AG09309 (cell line): ENCODE data around the gene LPIN1.
"Not testable (repeated sequence)": the region's sequence is repeated elsewhere in the genome, so short reads cannot be mapped to it uniquely, and the experiment has no call there.

ENCODE experiments used
- DNase-seq: peaks from one replicate; pipeline ENCODE4 v3.0.0-alpha.2; 2010; ENCODE audit warnings: low read depth
- H3K4me3 ChIP-seq: 2 replicates; pipeline ENCODE4 v1.5.1; 2011; ENCODE audit warnings: mild to moderate bottlenecking, low read depth, low read length, moderate library complexity; ENCODE audit not compliant: control insufficient read depth
- TF ChIP-seq, protein P1 (sequence below): IDR thresholded peaks from 2 replicates; pipeline ENCODE4 v1.5.1; 2011; ENCODE audit warnings: mild to moderate bottlenecking, low read depth, low read length, inconsistent platforms; ENCODE audit not compliant: insufficient read depth, control insufficient read depth; ENCODE audit errors: missing control alignments

The LPIN1 gene

DNA sequence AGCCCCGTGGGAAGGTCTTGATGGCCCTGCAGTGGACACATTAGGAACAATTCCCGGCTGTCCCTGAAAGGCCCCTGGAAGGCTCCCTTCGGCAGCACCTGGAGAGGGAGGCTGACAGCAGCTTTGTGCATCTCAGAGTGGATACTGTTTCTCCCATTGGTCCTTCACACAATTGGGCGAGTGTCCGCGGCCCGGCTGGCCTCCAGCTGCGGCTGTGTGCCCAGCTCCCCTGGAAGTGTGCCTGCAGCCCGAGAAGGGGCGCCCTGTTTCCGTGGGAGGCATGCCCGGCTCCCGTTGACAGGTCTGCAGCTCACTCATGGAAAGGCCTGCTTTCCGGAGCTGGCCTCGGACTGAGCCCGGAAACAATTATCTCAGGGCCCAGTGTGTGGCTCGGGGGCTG is 103.7 kb downstream of the LPIN1 start:
- no peak overlapping the region for H3K4me3 ChIP-seq
- DNase-seq, result no peak

DNA sequence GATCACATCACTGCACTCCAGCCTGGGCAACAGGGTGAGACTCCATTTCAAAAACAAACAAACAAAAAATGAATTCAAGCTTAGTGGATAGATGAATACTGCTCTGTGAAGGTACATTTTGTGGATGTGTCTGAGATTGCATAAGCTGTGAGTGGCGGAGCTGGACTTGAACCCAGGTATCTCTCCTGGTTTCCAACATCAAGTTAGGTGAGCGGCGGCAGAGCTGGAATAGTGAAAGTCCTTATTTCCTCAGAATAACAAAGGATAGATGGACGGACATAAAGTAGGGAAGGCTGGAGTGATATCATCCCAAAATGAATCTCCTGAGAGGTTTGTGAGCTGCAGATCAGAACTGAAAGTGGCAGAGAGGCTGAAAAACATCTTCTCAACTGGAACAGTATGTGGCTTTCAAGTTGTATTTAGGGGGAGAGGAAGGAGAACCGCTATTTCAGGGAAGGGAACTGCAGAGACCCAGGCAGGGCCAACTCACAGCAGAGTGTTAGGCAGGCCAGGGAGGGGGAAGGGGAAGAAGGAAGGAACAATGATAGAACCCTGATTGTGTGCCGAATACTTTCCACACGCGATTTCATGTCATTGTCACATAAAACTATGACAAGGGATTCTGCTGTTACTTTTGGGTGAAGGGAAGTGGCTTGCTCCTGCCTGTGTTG is 106.2 kb downstream of the LPIN1 start:
- H3K4me3 ChIP-seq, result no peak overlapping the region
- no peak for DNase-seq
- TF ChIP-seq, protein P1, sequence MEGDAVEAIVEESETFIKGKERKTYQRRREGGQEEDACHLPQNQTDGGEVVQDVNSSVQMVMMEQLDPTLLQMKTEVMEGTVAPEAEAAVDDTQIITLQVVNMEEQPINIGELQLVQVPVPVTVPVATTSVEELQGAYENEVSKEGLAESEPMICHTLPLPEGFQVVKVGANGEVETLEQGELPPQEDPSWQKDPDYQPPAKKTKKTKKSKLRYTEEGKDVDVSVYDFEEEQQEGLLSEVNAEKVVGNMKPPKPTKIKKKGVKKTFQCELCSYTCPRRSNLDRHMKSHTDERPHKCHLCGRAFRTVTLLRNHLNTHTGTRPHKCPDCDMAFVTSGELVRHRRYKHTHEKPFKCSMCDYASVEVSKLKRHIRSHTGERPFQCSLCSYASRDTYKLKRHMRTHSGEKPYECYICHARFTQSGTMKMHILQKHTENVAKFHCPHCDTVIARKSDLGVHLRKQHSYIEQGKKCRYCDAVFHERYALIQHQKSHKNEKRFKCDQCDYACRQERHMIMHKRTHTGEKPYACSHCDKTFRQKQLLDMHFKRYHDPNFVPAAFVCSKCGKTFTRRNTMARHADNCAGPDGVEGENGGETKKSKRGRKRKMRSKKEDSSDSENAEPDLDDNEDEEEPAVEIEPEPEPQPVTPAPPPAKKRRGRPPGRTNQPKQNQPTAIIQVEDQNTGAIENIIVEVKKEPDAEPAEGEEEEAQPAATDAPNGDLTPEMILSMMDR, result no peak

More for the DNA sequence above, 103.7 kb downstream of the LPIN1 start:
- TF ChIP-seq, protein P1, result no peak

DNA sequence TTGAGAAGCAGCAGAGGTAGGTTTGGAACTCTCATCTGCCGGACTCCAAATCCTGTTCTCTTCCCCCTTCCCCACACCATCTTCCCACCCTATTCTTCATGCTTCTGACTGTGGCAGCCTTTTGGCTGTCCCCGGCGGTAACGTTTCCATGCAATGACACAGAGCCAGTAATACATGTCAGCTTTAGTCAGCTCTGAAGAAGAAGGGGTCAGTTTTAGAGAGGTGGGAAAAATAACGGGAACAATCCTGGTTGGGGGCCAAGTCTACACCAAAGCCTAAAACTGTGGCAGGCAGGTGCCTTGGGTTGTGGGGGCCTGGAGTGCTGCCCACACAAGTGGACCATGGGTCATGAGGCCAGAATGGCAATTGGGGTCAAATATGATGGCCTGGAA is 106.8 kb downstream of the LPIN1 start:
- no peak for DNase-seq
- TF ChIP-seq, protein P1, result no peak
- no peak overlapping the region for H3K4me3 ChIP-seq

DNA sequence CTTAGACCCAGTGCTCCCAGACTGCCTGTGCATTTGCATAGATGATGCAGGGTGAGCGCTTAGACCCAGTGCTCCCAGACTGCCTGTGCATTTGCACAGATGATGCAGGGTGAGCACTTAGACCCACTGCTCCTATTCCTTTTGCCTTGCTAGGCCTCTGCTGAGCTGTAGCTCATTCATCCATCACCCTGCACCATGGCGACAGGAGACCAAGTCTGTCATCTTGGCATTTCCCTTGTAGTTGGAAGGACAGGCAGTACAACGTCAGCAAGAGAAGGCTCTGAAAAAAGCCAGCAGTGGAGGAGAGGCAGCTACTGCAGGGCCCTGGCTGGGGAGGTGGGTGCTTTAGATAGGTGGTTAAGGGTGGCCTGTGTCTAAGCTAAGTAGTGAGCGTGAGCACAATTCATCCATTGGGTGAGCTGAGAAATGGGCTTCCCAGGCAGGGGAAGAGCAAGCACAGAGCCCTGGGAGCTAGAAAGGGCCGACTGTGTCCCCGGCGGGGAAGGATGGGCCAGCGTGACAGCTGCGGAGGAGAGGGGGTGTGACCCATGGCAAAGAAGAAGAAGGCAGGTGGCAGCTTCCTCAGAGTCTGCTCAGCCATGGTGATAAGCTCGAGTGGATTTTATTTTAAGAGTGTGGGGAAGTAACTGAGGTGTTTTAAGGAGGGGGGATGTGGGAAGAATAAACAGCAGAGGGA is 108.8 kb downstream of the LPIN1 start:
- TF ChIP-seq, protein P1, result no peak
- no peak for DNase-seq
- no peak overlapping the region for H3K4me3 ChIP-seq

DNA sequence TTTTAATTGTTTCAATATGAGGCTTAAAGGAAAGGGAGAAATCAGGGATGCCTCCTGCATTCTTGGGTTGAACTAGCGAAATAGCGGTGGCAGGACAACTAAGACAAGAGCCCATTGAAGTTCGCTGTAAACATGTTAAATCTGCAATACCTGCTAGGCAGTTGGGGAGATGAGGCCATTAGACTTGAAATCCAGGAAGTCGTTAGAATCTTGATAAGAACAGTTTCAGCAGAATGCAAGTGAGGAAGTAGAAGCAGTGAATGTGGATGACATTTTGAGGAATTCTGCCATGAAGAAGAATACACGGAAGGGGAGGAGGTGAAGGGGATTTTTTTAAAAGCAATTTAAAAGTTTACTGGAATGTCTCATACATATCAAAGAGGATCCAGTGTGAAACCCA is 109.7 kb downstream of the LPIN1 start:
- DNase-seq, result no peak
- TF ChIP-seq, protein P1, result no peak
- no peak overlapping the region for H3K4me3 ChIP-seq

DNA sequence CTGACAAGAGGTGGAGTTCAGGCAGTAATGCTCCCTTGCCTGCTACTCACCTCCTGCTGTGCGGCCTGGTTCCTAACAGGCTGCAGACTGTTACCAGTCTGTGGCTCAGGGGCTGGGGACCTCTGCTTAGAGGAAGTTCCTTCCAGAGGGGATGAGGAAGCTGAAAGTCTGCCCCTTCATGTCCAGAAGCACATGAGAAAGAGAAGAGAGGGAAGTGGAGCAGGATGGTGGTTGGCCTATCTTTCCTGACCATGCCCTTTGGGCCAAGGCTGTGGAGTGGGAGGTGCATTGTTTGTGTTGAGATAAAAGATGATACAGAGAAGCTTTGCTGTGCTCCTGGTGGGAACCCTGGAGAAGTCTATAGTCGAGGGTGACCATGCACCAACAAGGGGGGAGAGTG is 112.5 kb downstream of the LPIN1 start:
- TF ChIP-seq, protein P1, result no peak
- no peak for DNase-seq
- no peak overlapping the region for H3K4me3 ChIP-seq

DNA sequence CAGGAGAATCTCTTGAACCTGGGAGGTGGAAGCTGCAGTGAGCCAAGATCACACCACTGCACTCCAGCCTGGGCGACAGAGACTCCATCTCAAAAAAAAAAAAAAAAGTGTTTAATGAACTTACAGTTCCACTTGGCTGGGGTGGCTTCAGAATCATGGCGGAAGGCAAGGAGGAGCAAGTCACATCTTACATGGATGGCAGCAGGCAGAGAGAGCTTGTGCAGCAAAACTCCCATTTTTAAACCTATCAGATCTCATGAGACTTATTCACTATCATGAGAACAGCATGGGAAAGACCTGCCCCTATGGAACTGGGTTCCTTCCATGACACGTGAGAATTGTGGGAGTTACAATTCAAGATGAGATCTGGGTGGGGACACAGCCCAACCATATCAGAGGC is 113.5 kb downstream of the LPIN1 start:
- DNase-seq, result not testable (repeated sequence)

More for the DNA sequence above, 113.5 kb downstream of the LPIN1 start:
- not testable (repeated sequence) for H3K4me3 ChIP-seq
